ENCODE measurements around the gene HK1. TPM values are rescaled to one million over a fixed set of nuclear protein-coding genes. Genes with fewer than 3 reads are reported as not detected.

HK1 gene
- total RNA-seq, 1 experiment from 2014 or later = 219 TPM

DNA sequence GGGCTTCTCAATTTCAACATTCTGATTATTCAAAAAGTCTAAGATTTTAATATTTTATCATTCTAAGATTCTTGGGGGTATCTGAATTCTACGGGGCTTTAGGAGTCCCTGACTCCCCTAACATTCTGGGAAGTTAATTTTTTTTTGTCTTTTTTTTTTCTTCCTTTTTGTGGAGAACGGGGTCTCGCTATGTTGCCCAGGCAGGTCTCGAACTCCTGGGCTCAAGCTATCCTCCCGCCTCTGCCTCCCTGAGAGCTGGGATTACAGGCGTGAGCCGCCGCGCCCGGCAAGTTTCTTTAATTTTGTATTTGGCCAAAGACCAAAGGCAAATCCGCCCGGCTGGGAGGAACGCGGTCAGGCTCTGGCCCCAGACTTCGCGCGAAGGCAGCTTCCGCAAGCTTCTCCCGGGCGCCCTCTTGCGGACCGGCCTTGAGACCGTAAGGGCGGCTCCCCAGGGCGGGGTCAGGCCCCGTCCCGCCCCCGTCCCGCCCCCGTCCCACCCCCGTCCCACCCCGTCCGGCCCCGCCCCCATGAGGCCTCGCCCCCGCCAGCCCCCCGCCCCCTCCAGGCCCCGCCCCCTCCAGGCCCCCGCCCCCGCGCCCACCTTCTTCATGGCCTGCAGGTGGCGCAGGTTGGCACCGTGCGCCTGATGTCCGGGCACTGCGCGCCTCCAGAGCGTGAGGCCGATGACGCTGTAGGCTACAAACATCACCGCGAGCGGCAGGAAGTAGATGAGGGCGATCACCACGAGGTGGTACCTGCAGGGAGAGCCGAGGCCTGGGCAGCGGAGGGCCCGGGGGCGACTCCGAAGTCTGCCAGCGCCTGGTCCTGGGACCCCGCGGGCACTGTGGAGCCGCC lies 130.3 kb downstream of the HK1 start (continued):
- TF ChIP-seq, protein P1, sequence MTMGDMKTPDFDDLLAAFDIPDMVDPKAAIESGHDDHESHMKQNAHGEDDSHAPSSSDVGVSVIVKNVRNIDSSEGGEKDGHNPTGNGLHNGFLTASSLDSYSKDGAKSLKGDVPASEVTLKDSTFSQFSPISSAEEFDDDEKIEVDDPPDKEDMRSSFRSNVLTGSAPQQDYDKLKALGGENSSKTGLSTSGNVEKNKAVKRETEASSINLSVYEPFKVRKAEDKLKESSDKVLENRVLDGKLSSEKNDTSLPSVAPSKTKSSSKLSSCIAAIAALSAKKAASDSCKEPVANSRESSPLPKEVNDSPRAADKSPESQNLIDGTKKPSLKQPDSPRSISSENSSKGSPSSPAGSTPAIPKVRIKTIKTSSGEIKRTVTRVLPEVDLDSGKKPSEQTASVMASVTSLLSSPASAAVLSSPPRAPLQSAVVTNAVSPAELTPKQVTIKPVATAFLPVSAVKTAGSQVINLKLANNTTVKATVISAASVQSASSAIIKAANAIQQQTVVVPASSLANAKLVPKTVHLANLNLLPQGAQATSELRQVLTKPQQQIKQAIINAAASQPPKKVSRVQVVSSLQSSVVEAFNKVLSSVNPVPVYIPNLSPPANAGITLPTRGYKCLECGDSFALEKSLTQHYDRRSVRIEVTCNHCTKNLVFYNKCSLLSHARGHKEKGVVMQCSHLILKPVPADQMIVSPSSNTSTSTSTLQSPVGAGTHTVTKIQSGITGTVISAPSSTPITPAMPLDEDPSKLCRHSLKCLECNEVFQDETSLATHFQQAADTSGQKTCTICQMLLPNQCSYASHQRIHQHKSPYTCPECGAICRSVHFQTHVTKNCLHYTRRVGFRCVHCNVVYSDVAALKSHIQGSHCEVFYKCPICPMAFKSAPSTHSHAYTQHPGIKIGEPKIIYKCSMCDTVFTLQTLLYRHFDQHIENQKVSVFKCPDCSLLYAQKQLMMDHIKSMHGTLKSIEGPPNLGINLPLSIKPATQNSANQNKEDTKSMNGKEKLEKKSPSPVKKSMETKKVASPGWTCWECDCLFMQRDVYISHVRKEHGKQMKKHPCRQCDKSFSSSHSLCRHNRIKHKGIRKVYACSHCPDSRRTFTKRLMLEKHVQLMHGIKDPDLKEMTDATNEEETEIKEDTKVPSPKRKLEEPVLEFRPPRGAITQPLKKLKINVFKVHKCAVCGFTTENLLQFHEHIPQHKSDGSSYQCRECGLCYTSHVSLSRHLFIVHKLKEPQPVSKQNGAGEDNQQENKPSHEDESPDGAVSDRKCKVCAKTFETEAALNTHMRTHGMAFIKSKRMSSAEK (CRISPR knock-in tag; IDR thresholded peaks at IDR 0.05; ENCODE audit: borderline replicate concordance) = no peak
- TF ChIP-seq, protein P2, sequence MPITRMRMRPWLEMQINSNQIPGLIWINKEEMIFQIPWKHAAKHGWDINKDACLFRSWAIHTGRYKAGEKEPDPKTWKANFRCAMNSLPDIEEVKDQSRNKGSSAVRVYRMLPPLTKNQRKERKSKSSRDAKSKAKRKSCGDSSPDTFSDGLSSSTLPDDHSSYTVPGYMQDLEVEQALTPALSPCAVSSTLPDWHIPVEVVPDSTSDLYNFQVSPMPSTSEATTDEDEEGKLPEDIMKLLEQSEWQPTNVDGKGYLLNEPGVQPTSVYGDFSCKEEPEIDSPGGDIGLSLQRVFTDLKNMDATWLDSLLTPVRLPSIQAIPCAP (CRISPR knock-in tag; IDR thresholded peaks at IDR 0.05) = peak; percentile 36; the same call in 1 of the 2 replicates
- TF ChIP-seq MXD4 (CRISPR knock-in tag; IDR thresholded peaks at IDR 0.05; ENCODE audit: borderline replicate concordance) = no peak
- TF ChIP-seq USF1 (CRISPR knock-in tag; IDR thresholded peaks at IDR 0.05) = no peak
- no peak for TF ChIP-seq KAT7 (CRISPR knock-in tag; IDR thresholded peaks at IDR 0.05; ENCODE audit: borderline replicate concordance)
- peak; percentile 79 for TF ChIP-seq GTF2I (CRISPR knock-in tag; conservative IDR thresholded peaks at IDR 0.05)
- TF ChIP-seq ZNF121 (CRISPR knock-in tag; IDR thresholded peaks at IDR 0.05) = peak; percentile 89
- no peak for TF ChIP-seq SMAD4 (CRISPR knock-in tag; IDR thresholded peaks at IDR 0.05)
- peak; percentile 80; the same call in 1 of the 2 replicates for TF ChIP-seq TEAD1 (CRISPR knock-in tag; IDR thresholded peaks at IDR 0.05)
- TF ChIP-seq, protein P3, sequence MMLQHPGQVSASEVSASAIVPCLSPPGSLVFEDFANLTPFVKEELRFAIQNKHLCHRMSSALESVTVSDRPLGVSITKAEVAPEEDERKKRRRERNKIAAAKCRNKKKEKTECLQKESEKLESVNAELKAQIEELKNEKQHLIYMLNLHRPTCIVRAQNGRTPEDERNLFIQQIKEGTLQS (CRISPR knock-in tag; conservative IDR thresholded peaks at IDR 0.05) = no peak
- TF ChIP-seq JAZF1 (CRISPR knock-in tag; IDR thresholded peaks at IDR 0.05) = no peak
- no peak for TF ChIP-seq TP53 (CRISPR knock-in tag; IDR thresholded peaks at IDR 0.05)
- TF ChIP-seq CBFB (CRISPR knock-in tag; IDR thresholded peaks at IDR 0.05; ENCODE audit: low read depth) = no peak
- no peak for TF ChIP-seq ERG (CRISPR knock-in tag; IDR thresholded peaks at IDR 0.05)
- TF ChIP-seq NFATC4 (CRISPR knock-in tag; IDR thresholded peaks at IDR 0.05) = no peak
- TF ChIP-seq, protein P4, sequence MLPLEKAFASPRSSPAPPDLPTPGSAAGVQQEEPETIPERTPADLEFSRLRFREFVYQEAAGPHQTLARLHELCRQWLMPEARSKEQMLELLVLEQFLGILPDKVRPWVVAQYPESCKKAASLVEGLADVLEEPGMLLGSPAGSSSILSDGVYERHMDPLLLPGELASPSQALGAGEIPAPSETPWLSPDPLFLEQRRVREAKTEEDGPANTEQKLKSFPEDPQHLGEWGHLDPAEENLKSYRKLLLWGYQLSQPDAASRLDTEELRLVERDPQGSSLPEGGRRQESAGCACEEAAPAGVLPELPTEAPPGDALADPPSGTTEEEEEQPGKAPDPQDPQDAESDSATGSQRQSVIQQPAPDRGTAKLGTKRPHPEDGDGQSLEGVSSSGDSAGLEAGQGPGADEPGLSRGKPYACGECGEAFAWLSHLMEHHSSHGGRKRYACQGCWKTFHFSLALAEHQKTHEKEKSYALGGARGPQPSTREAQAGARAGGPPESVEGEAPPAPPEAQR (CRISPR knock-in tag; IDR thresholded peaks at IDR 0.05) = no peak
- TF ChIP-seq ZBTB43 (CRISPR knock-in tag; IDR thresholded peaks at IDR 0.05) = no peak
- no peak for TF ChIP-seq ZNF232 (CRISPR knock-in tag; IDR thresholded peaks at IDR 0.05)
- no peak for TF ChIP-seq TEAD4 (CRISPR knock-in tag; IDR thresholded peaks at IDR 0.05)
- TF ChIP-seq ZNF138 (CRISPR knock-in tag; conservative IDR thresholded peaks at IDR 0.05) = no peak
- TF ChIP-seq, protein P5, sequence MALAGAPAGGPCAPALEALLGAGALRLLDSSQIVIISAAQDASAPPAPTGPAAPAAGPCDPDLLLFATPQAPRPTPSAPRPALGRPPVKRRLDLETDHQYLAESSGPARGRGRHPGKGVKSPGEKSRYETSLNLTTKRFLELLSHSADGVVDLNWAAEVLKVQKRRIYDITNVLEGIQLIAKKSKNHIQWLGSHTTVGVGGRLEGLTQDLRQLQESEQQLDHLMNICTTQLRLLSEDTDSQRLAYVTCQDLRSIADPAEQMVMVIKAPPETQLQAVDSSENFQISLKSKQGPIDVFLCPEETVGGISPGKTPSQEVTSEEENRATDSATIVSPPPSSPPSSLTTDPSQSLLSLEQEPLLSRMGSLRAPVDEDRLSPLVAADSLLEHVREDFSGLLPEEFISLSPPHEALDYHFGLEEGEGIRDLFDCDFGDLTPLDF (CRISPR knock-in tag; IDR thresholded peaks at IDR 0.05) = no peak
- TF ChIP-seq, protein P6, sequence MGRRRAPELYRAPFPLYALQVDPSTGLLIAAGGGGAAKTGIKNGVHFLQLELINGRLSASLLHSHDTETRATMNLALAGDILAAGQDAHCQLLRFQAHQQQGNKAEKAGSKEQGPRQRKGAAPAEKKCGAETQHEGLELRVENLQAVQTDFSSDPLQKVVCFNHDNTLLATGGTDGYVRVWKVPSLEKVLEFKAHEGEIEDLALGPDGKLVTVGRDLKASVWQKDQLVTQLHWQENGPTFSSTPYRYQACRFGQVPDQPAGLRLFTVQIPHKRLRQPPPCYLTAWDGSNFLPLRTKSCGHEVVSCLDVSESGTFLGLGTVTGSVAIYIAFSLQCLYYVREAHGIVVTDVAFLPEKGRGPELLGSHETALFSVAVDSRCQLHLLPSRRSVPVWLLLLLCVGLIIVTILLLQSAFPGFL (CRISPR knock-in tag; IDR thresholded peaks at IDR 0.05; ENCODE audit: borderline replicate concordance) = no peak
- TF ChIP-seq ZBTB21 (CRISPR knock-in tag; IDR thresholded peaks at IDR 0.05; ENCODE audit: borderline replicate concordance) = no peak; the same call in 1 of the 2 replicates
- TF ChIP-seq RORB (CRISPR knock-in tag; IDR thresholded peaks at IDR 0.05) = no peak
- TF ChIP-seq ZNF423 (CRISPR knock-in tag; IDR thresholded peaks at IDR 0.05) = no peak
- TF ChIP-seq GRHL2 (CRISPR knock-in tag; IDR thresholded peaks at IDR 0.05; ENCODE audit: insufficient replicate concordance, severe bottlenecking) = no peak
